Spleen (tissue), 11 donors: ENCODE data around the gene SYTL1. TPM values are rescaled to one million over a fixed set of nuclear protein-coding genes. Genes with fewer than 3 reads are reported as not detected.

Experiments
- DNase-seq: peaks from one replicate; pipeline ENCODE4 v3.0.0-alpha.2; 2020
- H3K27ac ChIP-seq, 8 donors: fragments of 200-600 bp; sonication (generic) in 7 of 8; 1 replicate in 4 of 8; 2 replicates in 4 of 8; pipeline versions ENCODE4 v1.5.0 to v1.8.0; 2016 to 2021; ENCODE audit warnings: inconsistent platforms in 4 of 8, mild to moderate bottlenecking in 4 of 8, moderate library complexity in 1 of 8
- H3K27me3 ChIP-seq, 7 donors: fragments of 200-600 bp; sonication (generic) in 6 of 7; replicated peaks in 1 of 7; 1 replicate in 4 of 7; 2 replicates in 3 of 7; pipeline versions ENCODE4 v1.5.0 to v1.8.0; 2016 to 2021; ENCODE audit warnings: inconsistent platforms in 3 of 7, mild to moderate bottlenecking in 1 of 7
- H3K36me3 ChIP-seq, 6 donors: fragments of 200-600 bp; sonication (generic) in 5 of 6; 1 replicate in 4 of 6; 2 replicates in 2 of 6; pipeline versions ENCODE4 v1.5.0 to v1.8.0; 2016 to 2021; ENCODE audit warnings: inconsistent platforms in 2 of 6
- H3K4me1 ChIP-seq, 6 donors: fragments of 200-600 bp; sonication (generic) in 5 of 6; 1 replicate in 3 of 6; 2 replicates in 3 of 6; pipeline versions ENCODE4 v1.5.0 to v1.8.0; 2016 to 2021; ENCODE audit warnings: inconsistent platforms in 3 of 6
- H3K4me3 ChIP-seq, 8 donors: fragments of 200-600 bp; sonication (generic) in 7 of 8; 1 replicate in 4 of 8; 2 replicates in 4 of 8; pipeline versions ENCODE4 v1.5.0 to v1.8.0; 2016 to 2021; ENCODE audit warnings: inconsistent platforms in 4 of 8, mild to moderate bottlenecking in 4 of 8, moderate library complexity in 2 of 8
- H3K9me3 ChIP-seq, 8 donors: fragments of 200-600 bp; sonication (generic) in 7 of 8; 1 replicate in 4 of 8; 2 replicates in 4 of 8; pipeline versions ENCODE4 v1.5.0 to v1.8.0; 2016 to 2021; ENCODE audit warnings: inconsistent platforms in 4 of 8
- POLR2A ChIP-seq, 3 donors: fragments of 450-650 bp; IDR thresholded peaks; one replicate each; pipeline ENCODE4 v1.5.1; 2017; ENCODE audit warnings: antibody characterized with exemption in 3 of 3, mild to moderate bottlenecking in 1 of 3
- POLR2AphosphoS5 ChIP-seq, 3 donors: sonication (generic); formaldehyde crosslinking; IDR thresholded peaks; one replicate each; pipeline ENCODE4 v1.5.1; 2017; ENCODE audit warnings: antibody characterized with exemption in 3 of 3
- WGBS, 5 donors: extraction: QIAGEN DNeasy Blood & Tissue Kit in 3 of 5; methylation state at CpG; one replicate each; pipeline versions ENCODE4 v1.1.5 to v1.1.7; 2013 to 2018; 5-methylcytosine and 5-hydroxymethylcytosine counted together
- intact Hi-C: fragments of 100-400 bp; cut with DNase I; formaldehyde crosslinking; loops from one replicate; pipeline ENCODE4 v1.15.0; 2023; ENCODE audit warnings: low total_unique reads
- polyA plus RNA-seq, 3 donors: library from polyadenylated mRNA; stranded (reverse); fragments of 200-250 nt; gene quantifications; one replicate each; pipeline ENCODE4 v1.2.1, GENCODE V29; 2013
- total RNA-seq, 7 donors: library from RNA; depleted of rRNA in 3 of 7; stranded (reverse); fragments of >200 nt in 3 of 7; fragmentation: NEBNext Ultra II Directional in 4 of 7; extraction: Animal tissue kit (Norgen Biotek cat#: 25700) in 4 of 7; gene quantifications; one replicate each; pipeline versions ENCODE4 v1.1.0 to v1.2.1, GENCODE V29; 2016 to 2021
- TF ChIP-seq, protein P1 (sequence below), 11 experiments: fragments of 200-600 bp in 7 of 11; fragments of 450-650 bp in 4 of 11; sonication (generic) in 4 of 11; IDR thresholded peaks in 8 of 11; conservative IDR thresholded peaks in 3 of 11; 1 replicate in 7 of 11; 2 replicates in 4 of 11; pipeline versions ENCODE4 v1.4.0 to v1.8.0; 2016 to 2021; ENCODE audit warnings: antibody characterized with exemption in 11 of 11, inconsistent platforms in 4 of 11, mild to moderate bottlenecking in 1 of 11
- donor health status: healthy with polysubstance abuse.
- donor health status: DM: no; HTN: no; CAD: no; lungs with moderate emphysema.
- donor health status: DM: no; HTN: no; CAD: no.
- donor health status: Bipolar disorder and iron deficiency.
- donor health status: healthy.
- donor health status: DM: no; HTN: no; CAD: no.
- donor health status: DM: yes; HTN: yes; CAD: no.

SYTL1 gene
- total and polyA plus RNA-seq, 10 donors, result 54.9 to 208 (median 76.4) TPM

DNA sequence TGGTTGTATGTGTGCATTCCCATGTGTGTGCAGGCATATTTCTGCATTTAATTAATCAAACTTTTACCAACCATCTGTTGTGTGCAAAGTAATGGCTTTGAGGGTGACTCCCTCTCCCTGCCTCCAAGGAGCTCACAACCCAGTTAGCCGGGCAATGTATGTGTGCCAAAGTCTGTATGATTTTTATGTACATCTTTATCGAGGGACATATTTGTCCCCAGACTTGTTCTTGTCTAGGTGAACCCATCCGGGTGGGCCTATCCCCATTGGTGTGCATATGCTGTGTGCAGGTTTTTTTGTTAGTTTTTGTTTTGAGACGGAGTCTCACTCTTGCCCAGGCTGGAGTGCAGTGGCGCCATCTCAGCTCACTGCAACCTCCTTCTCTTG, 1.8 kb downstream of the SYTL1 start:
- no peaks in the 10 kb centered on the region for H3K27me3 ChIP-seq
- H3K27ac ChIP-seq, result peak overlapping the region in 7 of 8 donors; percentile 89 to 98 (median 95)
- peaks cover 7 to 98% (median 48%) of the 10 kb centered on the region in 6 donors for H3K4me1 ChIP-seq
- peak overlapping the region in 7 of 8 donors; percentile 45 to 87 (median 63) for H3K4me3 ChIP-seq
- peaks cover 0 to 36% (median 24%) of the 10 kb centered on the region in 6 donors for H3K36me3 ChIP-seq
- DNase-seq, result no peak
- no peak for TF ChIP-seq POLR2A (IDR thresholded peaks at IDR 0.05)
- no peak for TF ChIP-seq POLR2AphosphoS5 (IDR thresholded peaks at IDR 0.05)
- TF ChIP-seq, protein P1, sequence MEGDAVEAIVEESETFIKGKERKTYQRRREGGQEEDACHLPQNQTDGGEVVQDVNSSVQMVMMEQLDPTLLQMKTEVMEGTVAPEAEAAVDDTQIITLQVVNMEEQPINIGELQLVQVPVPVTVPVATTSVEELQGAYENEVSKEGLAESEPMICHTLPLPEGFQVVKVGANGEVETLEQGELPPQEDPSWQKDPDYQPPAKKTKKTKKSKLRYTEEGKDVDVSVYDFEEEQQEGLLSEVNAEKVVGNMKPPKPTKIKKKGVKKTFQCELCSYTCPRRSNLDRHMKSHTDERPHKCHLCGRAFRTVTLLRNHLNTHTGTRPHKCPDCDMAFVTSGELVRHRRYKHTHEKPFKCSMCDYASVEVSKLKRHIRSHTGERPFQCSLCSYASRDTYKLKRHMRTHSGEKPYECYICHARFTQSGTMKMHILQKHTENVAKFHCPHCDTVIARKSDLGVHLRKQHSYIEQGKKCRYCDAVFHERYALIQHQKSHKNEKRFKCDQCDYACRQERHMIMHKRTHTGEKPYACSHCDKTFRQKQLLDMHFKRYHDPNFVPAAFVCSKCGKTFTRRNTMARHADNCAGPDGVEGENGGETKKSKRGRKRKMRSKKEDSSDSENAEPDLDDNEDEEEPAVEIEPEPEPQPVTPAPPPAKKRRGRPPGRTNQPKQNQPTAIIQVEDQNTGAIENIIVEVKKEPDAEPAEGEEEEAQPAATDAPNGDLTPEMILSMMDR (IDR thresholded peaks at IDR 0.05 in 8 of 11, conservative IDR thresholded peaks at IDR 0.05 in 3 of 11), result no peak
- intact Hi-C loops, result no loop called here
- 13 to 64% (median 41%) methylated on average over 5 of the region's 5 CpGs for WGBS, 5 donors
- H3K9me3 ChIP-seq, result no peaks in the 10 kb centered on the region

DNA sequence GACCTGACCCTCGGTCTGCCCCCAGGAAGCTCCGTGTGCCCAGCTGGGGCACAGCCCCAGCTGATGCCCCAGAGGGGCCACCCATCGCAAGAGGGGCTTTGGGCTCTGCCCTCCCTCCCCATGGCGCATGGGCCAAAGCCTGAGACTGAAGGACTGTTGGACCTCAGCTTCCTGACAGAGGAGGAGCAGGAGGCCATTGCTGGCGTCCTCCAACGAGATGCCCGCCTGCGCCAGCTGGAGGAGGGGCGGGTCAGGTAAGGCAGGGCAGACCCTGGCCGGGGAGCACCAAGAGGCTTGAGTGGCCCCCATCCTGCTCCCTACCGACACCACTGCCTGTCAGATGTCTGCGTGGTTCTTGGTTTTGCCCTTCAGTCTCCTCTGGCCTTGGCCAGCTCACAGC, 3.5 kb downstream of the SYTL1 start:
- Histone ChIP-seq H3K36me3 (peaks cover 0 to 50% (median 26%) of the 10 kb centered on the region in 6 donors), H3K27me3 (peaks cover 0 to 15% (median 0%) of the 10 kb centered on the region in 7 donors), H3K4me3 (no peak overlapping the region), H3K27ac (peak overlapping the region in 1 of 8 donors; percentile 21), H3K4me1 (peaks cover 7 to 98% (median 55%) of the 10 kb centered on the region in 6 donors), H3K9me3 (no peaks in the 10 kb centered on the region)
- TF ChIP-seq POLR2AphosphoS5 (IDR thresholded peaks at IDR 0.05), result peak in 1 of 3 donors; percentile 19
- TF ChIP-seq POLR2A (IDR thresholded peaks at IDR 0.05), result no peak
- no peak for DNase-seq
- intact Hi-C loops, result no loop called here
- 74 to 93% (median 85%) methylated on average over 8 to 12 of the region's 12 CpGs for WGBS, 5 donors

DNA sequence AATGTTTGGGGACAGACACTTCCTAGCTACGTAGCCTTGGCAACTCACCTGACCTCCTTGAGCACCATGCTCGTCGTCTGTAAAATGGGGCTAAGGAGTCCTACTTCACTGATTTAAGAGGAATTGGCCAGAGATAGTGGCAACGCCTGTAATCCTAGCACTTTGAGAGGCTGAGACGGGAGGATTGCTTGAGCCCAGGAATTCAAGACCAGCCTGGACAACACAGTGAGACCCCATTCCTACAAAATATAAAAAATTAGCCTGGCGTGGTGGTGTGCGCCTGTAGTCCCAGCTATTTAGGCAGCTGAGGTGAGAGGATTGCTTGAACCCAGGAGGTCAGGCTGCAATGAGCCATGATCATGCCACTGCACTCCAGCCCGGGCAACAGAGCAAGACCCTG, 4.5 kb downstream of the SYTL1 start:
- H3K36me3 ChIP-seq, result peaks cover 0 to 61% (median 31%) of the 10 kb centered on the region in 6 donors
- TF ChIP-seq POLR2AphosphoS5 (IDR thresholded peaks at IDR 0.05) (no peak), POLR2A (IDR thresholded peaks at IDR 0.05) (no peak)
- TF ChIP-seq, protein P1 (IDR thresholded peaks at IDR 0.05 in 8 of 11, conservative IDR thresholded peaks at IDR 0.05 in 3 of 11), result no peak
- H3K4me1 ChIP-seq, result peaks cover 6 to 98% (median 52%) of the 10 kb centered on the region in 6 donors
- H3K27me3 ChIP-seq, result peaks cover 0 to 23% (median 0%) of the 10 kb centered on the region in 7 donors
- no peak overlapping the region for H3K4me3 ChIP-seq
- H3K27ac ChIP-seq, result no peak overlapping the region
- H3K9me3 ChIP-seq, result no peaks in the 10 kb centered on the region
- WGBS, 5 donors, result 91 to 96% (median 92%) methylated on average over 8 of the region's 8 CpGs
- intact Hi-C loops, result no loop called here
- no peak for DNase-seq

DNA sequence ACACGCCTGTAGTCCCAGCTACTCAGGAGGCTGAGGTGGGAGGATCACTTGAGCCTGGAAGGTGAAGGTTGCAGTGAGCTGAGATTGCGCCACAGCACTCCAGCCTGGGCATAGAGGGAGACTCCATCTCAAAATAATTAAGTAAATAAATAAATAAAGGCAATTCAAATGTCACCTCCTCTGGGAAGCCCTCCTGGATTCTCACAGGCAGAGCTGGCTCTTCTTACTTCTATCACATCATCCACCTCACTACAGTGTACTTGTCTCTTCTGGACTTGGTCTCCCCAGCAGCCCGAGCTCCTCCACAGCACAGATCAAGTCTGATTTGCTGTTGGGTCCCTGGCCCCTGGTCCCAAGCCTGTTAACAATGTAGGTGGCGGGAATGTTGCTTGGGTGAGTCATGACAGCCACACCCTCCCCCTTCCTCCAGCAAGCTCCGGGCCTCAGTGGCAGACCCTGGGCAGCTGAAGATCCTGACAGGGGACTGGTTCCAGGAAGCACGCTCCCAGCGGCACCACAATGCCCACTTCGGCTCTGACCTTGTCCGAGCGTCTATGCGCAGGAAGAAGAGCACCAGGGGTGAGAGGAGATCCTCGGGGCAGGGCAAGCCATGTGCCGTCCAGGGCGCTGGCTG, 5.3 kb downstream of the SYTL1 start:
- peak overlapping the region in 1 of 8 donors; percentile 33 for H3K27ac ChIP-seq
- H3K27me3 ChIP-seq, result peaks cover 0 to 23% (median 0%) of the 10 kb centered on the region in 7 donors
- no peak overlapping the region for H3K4me3 ChIP-seq
- no peak for DNase-seq
- peaks cover 0 to 92% (median 49%) of the 10 kb centered on the region in 6 donors for H3K4me1 ChIP-seq
- WGBS, 5 donors, result 65 to 86% (median 77%) methylated on average over 14 of the region's 14 CpGs
- intact Hi-C loops, result no loop called here
- H3K9me3 ChIP-seq, result no peaks in the 10 kb centered on the region
- peaks cover 0 to 68% (median 32%) of the 10 kb centered on the region in 6 donors for H3K36me3 ChIP-seq
- TF ChIP-seq POLR2AphosphoS5 (IDR thresholded peaks at IDR 0.05), result peak in 2 of 3 donors; percentile 47 to 61
- TF ChIP-seq, protein P1 (IDR thresholded peaks at IDR 0.05 in 8 of 11, conservative IDR thresholded peaks at IDR 0.05 in 3 of 11), result no peak
